ENCODE data around the gene CADPS. TPM values are rescaled to one million over a fixed set of nuclear protein-coding genes. Genes with fewer than 3 reads are reported as not detected.

CADPS gene
- total and polyA plus RNA-seq, 9 of the 15 experiments (the other 6 are each of a cell fraction or from before 2014, with no cell fraction given): not detected

- no peak for TF ChIP-seq PURB (CRISPR knock-in tag; IDR thresholded peaks at IDR 0.05; ENCODE audit: low read depth)
- TF ChIP-seq, protein P1, sequence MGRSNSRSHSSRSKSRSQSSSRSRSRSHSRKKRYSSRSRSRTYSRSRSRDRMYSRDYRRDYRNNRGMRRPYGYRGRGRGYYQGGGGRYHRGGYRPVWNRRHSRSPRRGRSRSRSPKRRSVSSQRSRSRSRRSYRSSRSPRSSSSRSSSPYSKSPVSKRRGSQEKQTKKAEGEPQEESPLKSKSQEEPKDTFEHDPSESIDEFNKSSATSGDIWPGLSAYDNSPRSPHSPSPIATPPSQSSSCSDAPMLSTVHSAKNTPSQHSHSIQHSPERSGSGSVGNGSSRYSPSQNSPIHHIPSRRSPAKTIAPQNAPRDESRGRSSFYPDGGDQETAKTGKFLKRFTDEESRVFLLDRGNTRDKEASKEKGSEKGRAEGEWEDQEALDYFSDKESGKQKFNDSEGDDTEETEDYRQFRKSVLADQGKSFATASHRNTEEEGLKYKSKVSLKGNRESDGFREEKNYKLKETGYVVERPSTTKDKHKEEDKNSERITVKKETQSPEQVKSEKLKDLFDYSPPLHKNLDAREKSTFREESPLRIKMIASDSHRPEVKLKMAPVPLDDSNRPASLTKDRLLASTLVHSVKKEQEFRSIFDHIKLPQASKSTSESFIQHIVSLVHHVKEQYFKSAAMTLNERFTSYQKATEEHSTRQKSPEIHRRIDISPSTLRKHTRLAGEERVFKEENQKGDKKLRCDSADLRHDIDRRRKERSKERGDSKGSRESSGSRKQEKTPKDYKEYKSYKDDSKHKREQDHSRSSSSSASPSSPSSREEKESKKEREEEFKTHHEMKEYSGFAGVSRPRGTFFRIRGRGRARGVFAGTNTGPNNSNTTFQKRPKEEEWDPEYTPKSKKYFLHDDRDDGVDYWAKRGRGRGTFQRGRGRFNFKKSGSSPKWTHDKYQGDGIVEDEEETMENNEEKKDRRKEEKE (IDR thresholded peaks at IDR 0.05; ENCODE audit: borderline replicate concordance in 1 of 2, control insufficient read depth in 1 of 2, low read depth in 2 of 2, low read length in 1 of 2): no peak
- TF ChIP-seq NR2F6 (CRISPR knock-in tag; IDR thresholded peaks at IDR 0.05): no peak
- TF ChIP-seq, protein P2, sequence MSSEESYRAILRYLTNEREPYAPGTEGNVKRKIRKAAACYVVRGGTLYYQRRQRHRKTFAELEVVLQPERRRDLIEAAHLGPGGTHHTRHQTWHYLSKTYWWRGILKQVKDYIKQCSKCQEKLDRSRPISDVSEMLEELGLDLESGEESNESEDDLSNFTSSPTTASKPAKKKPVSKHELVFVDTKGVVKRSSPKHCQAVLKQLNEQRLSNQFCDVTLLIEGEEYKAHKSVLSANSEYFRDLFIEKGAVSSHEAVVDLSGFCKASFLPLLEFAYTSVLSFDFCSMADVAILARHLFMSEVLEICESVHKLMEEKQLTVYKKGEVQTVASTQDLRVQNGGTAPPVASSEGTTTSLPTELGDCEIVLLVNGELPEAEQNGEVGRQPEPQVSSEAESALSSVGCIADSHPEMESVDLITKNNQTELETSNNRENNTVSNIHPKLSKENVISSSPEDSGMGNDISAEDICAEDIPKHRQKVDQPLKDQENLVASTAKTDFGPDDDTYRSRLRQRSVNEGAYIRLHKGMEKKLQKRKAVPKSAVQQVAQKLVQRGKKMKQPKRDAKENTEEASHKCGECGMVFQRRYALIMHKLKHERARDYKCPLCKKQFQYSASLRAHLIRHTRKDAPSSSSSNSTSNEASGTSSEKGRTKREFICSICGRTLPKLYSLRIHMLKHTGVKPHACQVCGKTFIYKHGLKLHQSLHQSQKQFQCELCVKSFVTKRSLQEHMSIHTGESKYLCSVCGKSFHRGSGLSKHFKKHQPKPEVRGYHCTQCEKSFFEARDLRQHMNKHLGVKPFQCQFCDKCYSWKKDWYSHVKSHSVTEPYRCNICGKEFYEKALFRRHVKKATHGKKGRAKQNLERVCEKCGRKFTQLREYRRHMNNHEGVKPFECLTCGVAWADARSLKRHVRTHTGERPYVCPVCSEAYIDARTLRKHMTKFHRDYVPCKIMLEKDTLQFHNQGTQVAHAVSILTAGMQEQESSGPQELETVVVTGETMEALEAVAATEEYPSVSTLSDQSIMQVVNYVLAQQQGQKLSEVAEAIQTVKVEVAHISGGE (CRISPR knock-in tag; IDR thresholded peaks at IDR 0.05): 0 out of 6 replicates have a peak, but pooled peaks of 1 of the 3 experiments have one; percentile 8
- TF ChIP-seq ZNF197 (CRISPR knock-in tag; IDR thresholded peaks at IDR 0.05; ENCODE audit: low read depth): no peak
- Histone ChIP-seq H3K27me3 (ENCODE audit: control insufficient read depth in 2 of 2, insufficient read depth in 2 of 2, low read length in 2 of 2) (no peaks in the 10 kb centered on the region), H2AFZ (ENCODE audit: low read depth, low read length) (no peak overlapping the region), H3K9me3 (replicated peaks; ENCODE audit: control insufficient read depth, insufficient read depth, low read depth, low read length) (no peaks in the 10 kb centered on the region), H3K4me3 (no peak overlapping the region), H3K27ac (ENCODE audit: extremely low read depth, low read depth, low read length) (no peak overlapping the region), H3K4me1 (replicated peaks in 1 of 2; ENCODE audit: control insufficient read depth in 2 of 2, insufficient read depth in 2 of 2, low read length in 2 of 2) (no peaks in the 10 kb centered on the region), H3K36me3 (ENCODE audit: control insufficient read depth, insufficient read depth, low read length) (no peaks in the 10 kb centered on the region), H4K20me1 (replicated peaks; ENCODE audit: control insufficient read depth, insufficient read depth, low read length) (no peaks in the 10 kb centered on the region), H3K79me2 (ENCODE audit: control insufficient read depth, insufficient read depth, low read length) (no peaks in the 10 kb centered on the region), H3K9me1 (ENCODE audit: control insufficient read depth, insufficient read depth, low read length) (no peaks in the 10 kb centered on the region), H3K4me2 (ENCODE audit: insufficient read depth, low read length) (no peak overlapping the region), H3K9ac (ENCODE audit: insufficient read depth in 1 of 2, low read depth in 2 of 2, low read length in 2 of 2) (no peak overlapping the region)
- CTCF ChIA-PET (ENCODE audit: low intra/inter-chr PET ratio): no interaction called here
- DNase-seq (ENCODE audit: extremely low read depth in 1 of 4, low spot score in 3 of 4) (no peak), ATAC-seq (no peak), FAIRE-seq (no peak)
- WGBS (ENCODE audit: insufficient coverage, low coverage, missing lambda C conversion rate): 0% methylated on average over 3 of the region's 3 CpGs
- in situ Hi-C loops (cut with MboI) (no loop called here), intact Hi-C loops (cut with micrococcal nuclease) (no loop called here)
- no TSS peak for BruUV-seq (replicated peaks)
- POLR2A ChIA-PET: no interaction called here
These were observed 11.6 kb downstream of the CADPS start for GRCh38 chr3:62863648-62864047.

Measured in K562 (cell line).